ENCODE measurements around the gene TMEM145.

Gene TMEM145

GRCh38 chr19:42291435-42291810, 21.7 kb upstream of the TMEM145 start:
- no peak overlapping the region for H3K4me3 ChIP-seq (ENCODE audit: low read length)
- DNase-seq (ENCODE audit: low read depth) = no peak
- H3K9me3 ChIP-seq (ENCODE audit: control insufficient read depth, low read length) = no peaks in the 10 kb centered on the region
- H3K27me3 ChIP-seq (replicated peaks; ENCODE audit: control insufficient read depth, insufficient read depth, low read length) = no peaks in the 10 kb centered on the region
- H3K4me1 ChIP-seq (ENCODE audit: control insufficient read depth, insufficient read depth, low read length) = no peaks in the 10 kb centered on the region
- peaks cover 86% of the 10 kb centered on the region for H3K36me3 ChIP-seq (ENCODE audit: control insufficient read depth, insufficient read depth, low read length, severe bottlenecking)
- no peak overlapping the region for H3K9ac ChIP-seq (ENCODE audit: low read length)

DNA sequence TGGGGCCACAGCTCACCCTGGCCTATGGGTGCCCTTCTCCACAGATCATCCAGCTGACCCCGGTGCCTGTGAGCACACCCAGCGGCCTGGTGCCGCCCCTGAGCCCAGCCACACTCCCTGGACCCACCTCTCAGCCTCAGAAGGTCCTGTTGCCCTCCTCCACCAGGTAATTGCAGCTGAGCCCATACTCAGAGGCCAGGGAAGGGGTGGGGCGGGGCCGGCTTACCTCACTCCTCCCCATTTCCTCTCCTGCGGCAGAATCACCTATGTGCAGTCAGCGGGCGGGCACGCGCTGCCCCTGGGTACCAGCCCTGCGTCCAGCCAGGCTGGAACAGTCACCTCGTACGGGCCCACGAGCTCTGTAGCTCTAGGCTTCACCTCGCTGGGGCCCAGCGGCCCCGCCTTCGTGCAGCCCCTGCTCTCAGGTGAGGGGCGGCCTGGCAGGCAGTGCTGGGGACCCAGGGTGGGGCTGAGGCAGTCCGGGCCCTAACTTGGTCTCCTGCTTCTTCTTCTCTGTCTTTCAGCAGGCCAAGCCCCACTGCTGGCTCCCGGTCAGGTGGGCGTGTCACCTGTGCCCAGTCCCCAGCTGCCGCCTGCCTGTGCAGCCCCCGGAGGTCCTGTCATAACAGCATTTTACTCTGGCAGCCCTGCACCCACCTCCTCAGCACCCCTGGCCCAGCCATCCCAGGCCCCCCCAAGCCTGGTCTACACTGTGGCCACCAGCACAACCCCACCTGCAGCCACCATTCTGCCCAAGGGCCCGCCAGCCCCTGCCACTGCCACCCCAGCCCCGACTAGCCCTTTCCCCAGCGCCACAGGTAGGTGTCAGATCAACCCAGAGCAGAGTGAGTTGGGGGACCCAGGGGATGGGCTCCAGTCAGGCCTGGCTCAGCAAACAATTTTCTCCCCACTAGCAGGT, 20.8 kb upstream of the TMEM145 start:
- no peak overlapping the region for H3K9ac ChIP-seq (ENCODE audit: low read length)
- H3K4me1 ChIP-seq (ENCODE audit: control insufficient read depth, insufficient read depth, low read length) = no peaks in the 10 kb centered on the region
- no peak overlapping the region for H3K4me3 ChIP-seq (ENCODE audit: low read length)
- no peaks in the 10 kb centered on the region for H3K9me3 ChIP-seq (ENCODE audit: control insufficient read depth, low read length)
- DNase-seq (ENCODE audit: low read depth) = no peak
- H3K27me3 ChIP-seq (replicated peaks; ENCODE audit: control insufficient read depth, insufficient read depth, low read length) = no peaks in the 10 kb centered on the region
- H3K36me3 ChIP-seq (ENCODE audit: control insufficient read depth, insufficient read depth, low read length, severe bottlenecking) = peaks cover 81% of the 10 kb centered on the region

- no peak for DNase-seq (ENCODE audit: low read depth)
- Histone ChIP-seq H3K9me3 (ENCODE audit: control insufficient read depth, low read length) (no peaks in the 10 kb centered on the region), H3K36me3 (ENCODE audit: control insufficient read depth, insufficient read depth, low read length, severe bottlenecking) (peaks cover 74% of the 10 kb centered on the region)
These were observed 20.1 kb upstream of the TMEM145 start for GRCh38 chr19:42292963-42293362.

DNA sequence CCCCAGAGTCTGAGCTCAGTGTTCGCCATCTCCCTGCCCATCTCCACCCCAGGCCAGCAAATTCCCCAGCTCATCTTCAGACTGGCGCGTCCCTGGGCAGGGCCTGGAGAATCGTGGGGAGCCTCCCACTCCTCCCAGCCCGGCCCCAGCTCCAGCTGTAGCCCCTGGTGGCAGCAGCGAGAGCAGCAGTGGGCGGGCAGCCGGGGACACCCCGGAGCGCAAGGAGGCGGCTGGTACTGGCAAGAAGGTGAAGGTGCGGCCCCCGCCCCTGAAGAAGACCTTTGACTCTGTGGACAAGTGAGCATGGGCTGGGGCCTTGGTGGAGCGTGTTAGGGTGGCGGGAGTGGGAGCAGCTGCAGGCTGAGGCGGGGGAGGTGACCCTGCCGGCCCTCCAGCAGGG, 19.6 kb upstream of the TMEM145 start:
- DNase-seq (ENCODE audit: low read depth) = no peak
- H3K36me3 ChIP-seq (ENCODE audit: control insufficient read depth, insufficient read depth, low read length, severe bottlenecking) = peaks cover 69% of the 10 kb centered on the region

More at GRCh38 chr19:42292963-42293362, 20.1 kb upstream of the TMEM145 start:
- Histone ChIP-seq H3K9ac (ENCODE audit: low read length) (no peak overlapping the region), H3K4me1 (ENCODE audit: control insufficient read depth, insufficient read depth, low read length) (no peaks in the 10 kb centered on the region), H3K4me3 (ENCODE audit: low read length) (no peak overlapping the region), H3K27me3 (replicated peaks; ENCODE audit: control insufficient read depth, insufficient read depth, low read length) (no peaks in the 10 kb centered on the region)

DNA sequence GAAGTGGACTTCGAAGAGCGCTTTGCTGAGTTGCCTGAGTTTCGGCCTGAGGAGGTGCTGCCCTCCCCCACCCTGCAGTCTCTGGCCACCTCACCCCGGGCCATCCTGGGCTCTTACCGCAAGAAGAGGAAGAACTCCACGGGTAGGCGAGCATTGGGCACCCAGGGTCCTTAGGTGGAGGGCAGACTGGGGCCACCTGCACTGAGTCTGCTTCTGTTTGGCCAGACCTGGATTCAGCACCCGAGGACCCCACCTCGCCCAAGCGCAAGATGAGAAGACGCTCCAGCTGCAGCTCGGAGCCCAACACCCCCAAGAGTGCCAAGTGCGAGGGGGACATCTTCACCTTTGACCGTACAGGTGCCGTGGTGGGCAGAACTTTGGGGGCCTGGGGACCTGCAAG, 19.2 kb upstream of the TMEM145 start:
- Histone ChIP-seq H3K9me3 (ENCODE audit: control insufficient read depth, low read length) (no peaks in the 10 kb centered on the region), H3K9ac (ENCODE audit: low read length) (no peak overlapping the region), H3K36me3 (ENCODE audit: control insufficient read depth, insufficient read depth, low read length, severe bottlenecking) (peaks cover 64% of the 10 kb centered on the region), H3K4me1 (ENCODE audit: control insufficient read depth, insufficient read depth, low read length) (no peaks in the 10 kb centered on the region), H3K27me3 (replicated peaks; ENCODE audit: control insufficient read depth, insufficient read depth, low read length) (no peaks in the 10 kb centered on the region), H3K4me3 (ENCODE audit: low read length) (no peak overlapping the region)
- no peak for DNase-seq (ENCODE audit: low read depth)

More for the DNA sequence above, 19.6 kb upstream of the TMEM145 start:
- no peaks in the 10 kb centered on the region for H3K9me3 ChIP-seq (ENCODE audit: control insufficient read depth, low read length)
- no peak overlapping the region for H3K4me3 ChIP-seq (ENCODE audit: low read length)
- H3K4me1 ChIP-seq (ENCODE audit: control insufficient read depth, insufficient read depth, low read length) = no peaks in the 10 kb centered on the region
- H3K9ac ChIP-seq (ENCODE audit: low read length) = no peak overlapping the region
- no peaks in the 10 kb centered on the region for H3K27me3 ChIP-seq (replicated peaks; ENCODE audit: control insufficient read depth, insufficient read depth, low read length)

DNA sequence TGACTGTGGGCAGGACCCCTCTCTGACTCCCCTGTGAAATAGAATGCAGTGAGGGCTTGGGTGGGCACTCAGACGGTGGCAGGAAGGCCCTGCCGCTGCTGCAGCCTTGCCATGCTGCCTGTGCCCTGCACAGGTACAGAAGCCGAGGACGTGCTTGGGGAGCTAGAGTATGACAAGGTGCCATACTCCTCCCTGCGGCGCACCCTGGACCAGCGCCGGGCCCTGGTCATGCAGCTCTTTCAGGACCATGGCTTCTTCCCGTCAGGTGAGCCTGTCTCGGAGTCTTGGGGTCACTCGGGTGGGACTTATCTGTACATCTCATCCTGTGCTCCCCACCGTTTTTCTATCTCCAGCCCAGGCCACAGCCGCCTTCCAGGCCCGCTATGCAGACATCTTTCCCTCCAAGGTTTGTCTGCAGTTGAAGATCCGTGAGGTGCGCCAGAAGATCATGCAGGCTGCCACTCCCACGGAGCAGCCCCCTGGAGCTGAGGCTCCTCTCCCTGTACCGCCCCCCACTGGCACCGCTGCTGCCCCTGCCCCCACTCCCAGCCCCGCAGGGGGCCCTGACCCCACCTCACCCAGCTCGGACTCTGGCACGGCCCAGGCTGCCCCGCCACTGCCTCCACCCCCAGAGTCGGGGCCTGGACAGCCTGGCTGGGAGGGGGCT, 18.5 kb upstream of the TMEM145 start:
- Histone ChIP-seq H3K36me3 (ENCODE audit: control insufficient read depth, insufficient read depth, low read length, severe bottlenecking) (peaks cover 58% of the 10 kb centered on the region), H3K4me3 (ENCODE audit: low read length) (no peak overlapping the region)

DNA sequence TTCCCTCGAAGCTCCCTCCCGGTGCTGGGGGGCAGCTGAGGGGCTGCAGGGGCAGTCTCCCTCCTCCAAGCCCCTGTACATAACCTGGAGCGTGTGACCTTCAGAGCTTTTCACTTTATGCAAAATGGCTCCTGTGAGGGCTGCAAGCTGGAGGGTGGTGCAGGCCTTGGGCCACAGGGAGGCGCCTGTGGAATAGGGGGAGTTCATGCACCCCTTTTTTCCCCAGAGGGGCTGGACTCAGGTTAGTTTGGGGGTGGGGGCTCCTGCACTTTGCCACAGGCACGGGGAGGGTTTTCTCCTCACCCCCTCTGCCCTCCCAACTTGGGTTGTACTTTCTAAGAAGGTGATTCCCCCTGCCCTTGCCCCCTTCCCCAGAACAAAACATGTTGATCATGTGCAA, 17.8 kb upstream of the TMEM145 start:
- no peak overlapping the region for H3K9ac ChIP-seq (ENCODE audit: low read length)
- DNase-seq (ENCODE audit: low read depth) = no peak
- H3K4me1 ChIP-seq (ENCODE audit: control insufficient read depth, insufficient read depth, low read length) = no peaks in the 10 kb centered on the region
- H3K36me3 ChIP-seq (ENCODE audit: control insufficient read depth, insufficient read depth, low read length, severe bottlenecking) = peaks cover 51% of the 10 kb centered on the region
- no peak overlapping the region for H3K4me3 ChIP-seq (ENCODE audit: low read length)
- H3K27me3 ChIP-seq (replicated peaks; ENCODE audit: control insufficient read depth, insufficient read depth, low read length) = no peaks in the 10 kb centered on the region
- no peaks in the 10 kb centered on the region for H3K9me3 ChIP-seq (ENCODE audit: control insufficient read depth, low read length)

More for the DNA sequence above, 18.5 kb upstream of the TMEM145 start:
- H3K9ac ChIP-seq (ENCODE audit: low read length) = no peak overlapping the region
- no peaks in the 10 kb centered on the region for H3K27me3 ChIP-seq (replicated peaks; ENCODE audit: control insufficient read depth, insufficient read depth, low read length)
- no peak for DNase-seq (ENCODE audit: low read depth)
- no peaks in the 10 kb centered on the region for H3K9me3 ChIP-seq (ENCODE audit: control insufficient read depth, low read length)
- no peaks in the 10 kb centered on the region for H3K4me1 ChIP-seq (ENCODE audit: control insufficient read depth, insufficient read depth, low read length)

DNA sequence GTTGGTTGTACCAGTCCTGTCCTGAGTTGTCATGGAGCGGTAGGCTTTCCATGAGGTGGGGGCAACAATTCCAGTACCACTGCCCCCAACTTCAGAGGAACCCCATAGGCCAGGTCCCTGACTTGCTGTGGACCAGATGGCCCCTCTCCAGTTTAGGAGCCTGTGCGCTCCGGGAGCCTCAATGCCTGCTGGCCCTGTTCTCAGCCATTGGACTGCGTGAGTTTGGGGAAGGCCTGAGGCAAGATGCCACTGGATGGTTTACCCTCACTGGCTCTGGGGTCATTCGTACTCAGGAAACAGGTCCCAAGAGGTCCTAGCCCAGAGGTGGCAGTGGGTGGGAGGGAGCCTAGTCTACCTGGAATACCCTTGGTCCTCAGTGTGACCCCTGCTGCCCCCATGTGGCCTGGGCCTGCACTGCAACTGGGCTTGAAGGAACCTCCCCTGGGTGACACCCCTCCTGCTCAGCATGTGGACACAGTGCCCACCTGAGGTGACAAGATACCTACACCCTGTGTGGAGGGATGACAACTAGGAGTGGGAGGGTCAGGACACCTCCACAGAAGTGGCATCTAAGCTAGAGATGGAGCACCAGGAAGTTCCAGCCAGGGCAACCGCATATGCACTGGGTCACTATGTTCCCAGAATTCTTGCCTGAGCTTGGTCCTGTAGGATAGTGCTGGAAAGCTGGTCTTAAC, 17.1 kb upstream of the TMEM145 start:
- Histone ChIP-seq H3K9me3 (ENCODE audit: control insufficient read depth, low read length) (no peaks in the 10 kb centered on the region), H3K36me3 (ENCODE audit: control insufficient read depth, insufficient read depth, low read length, severe bottlenecking) (peaks cover 44% of the 10 kb centered on the region), H3K4me3 (ENCODE audit: low read length) (no peak overlapping the region), H3K9ac (ENCODE audit: low read length) (no peak overlapping the region), H3K4me1 (ENCODE audit: control insufficient read depth, insufficient read depth, low read length) (no peaks in the 10 kb centered on the region), H3K27me3 (replicated peaks; ENCODE audit: control insufficient read depth, insufficient read depth, low read length) (no peaks in the 10 kb centered on the region)
- peak; percentile 82 for DNase-seq (ENCODE audit: low read depth)

GRCh38 chr19:42297039-42297438, 16.1 kb upstream of the TMEM145 start:
- H3K36me3 ChIP-seq (ENCODE audit: control insufficient read depth, insufficient read depth, low read length, severe bottlenecking) = peaks cover 34% of the 10 kb centered on the region
- no peak overlapping the region for H3K4me3 ChIP-seq (ENCODE audit: low read length)
- H3K9me3 ChIP-seq (ENCODE audit: control insufficient read depth, low read length) = no peaks in the 10 kb centered on the region
- H3K4me1 ChIP-seq (ENCODE audit: control insufficient read depth, insufficient read depth, low read length) = peaks cover 4% of the 10 kb centered on the region
- H3K9ac ChIP-seq (ENCODE audit: low read length) = no peak overlapping the region
- no peaks in the 10 kb centered on the region for H3K27me3 ChIP-seq (replicated peaks; ENCODE audit: control insufficient read depth, insufficient read depth, low read length)
- no peak for DNase-seq (ENCODE audit: low read depth)

DNA sequence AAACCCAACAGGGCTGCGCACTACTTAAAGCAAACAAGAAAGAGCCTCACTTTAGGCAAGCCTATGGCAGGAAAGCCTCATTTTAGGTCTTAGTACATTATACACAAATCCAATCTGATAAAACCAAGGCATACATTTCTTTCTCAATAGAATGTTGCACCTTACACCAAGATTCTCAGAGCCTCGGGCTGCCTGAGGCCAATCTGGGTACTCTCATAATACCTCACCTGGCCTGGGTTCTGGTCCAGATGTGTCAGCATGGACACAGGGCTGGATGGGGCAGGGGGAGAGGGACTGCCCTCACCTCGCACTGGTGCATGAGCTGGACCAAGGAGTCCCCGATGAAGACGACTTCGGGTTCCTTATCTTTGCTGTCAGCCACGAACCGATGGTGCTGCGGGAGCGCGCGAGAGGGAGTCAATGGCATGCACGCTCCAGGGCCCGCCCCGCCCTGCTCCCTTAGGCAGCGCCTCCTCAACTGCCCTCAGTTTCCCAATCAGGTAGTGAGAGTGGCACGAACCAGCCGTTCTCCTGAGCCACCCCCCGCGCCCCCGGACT, 11.4 kb upstream of the TMEM145 start, which contains the start of gene PRR19:
Gene PRR19 (plus strand): TSS at position 487 of the 558 bp plus-strand sequence. CDS start 7,453 bp downstream, outside the sequence.
- peaks cover 6% of the 10 kb centered on the region for H3K4me1 ChIP-seq (ENCODE audit: control insufficient read depth, insufficient read depth, low read length)
- H3K9me3 ChIP-seq (ENCODE audit: control insufficient read depth, low read length) = no peaks in the 10 kb centered on the region
- no peaks in the 10 kb centered on the region for H3K27me3 ChIP-seq (replicated peaks; ENCODE audit: control insufficient read depth, insufficient read depth, low read length)
- DNase-seq (ENCODE audit: low read depth) = no peak
- H3K4me3 ChIP-seq (ENCODE audit: low read length) = peak within 1 kb of the TSS; percentile 79
- H3K36me3 ChIP-seq (ENCODE audit: control insufficient read depth, insufficient read depth, low read length, severe bottlenecking) = no peaks in the 10 kb centered on the region
- peak within 1 kb of the TSS; percentile 74 for H3K9ac ChIP-seq (ENCODE audit: low read length)

- peak overlapping the region; percentile 79 for H3K4me3 ChIP-seq (ENCODE audit: low read length)
- no peaks in the 10 kb centered on the region for H3K9me3 ChIP-seq (ENCODE audit: control insufficient read depth, low read length)
- DNase-seq (ENCODE audit: low read depth) = no peak
- H3K9ac ChIP-seq (ENCODE audit: low read length) = no peak overlapping the region
- H3K27me3 ChIP-seq (replicated peaks; ENCODE audit: control insufficient read depth, insufficient read depth, low read length) = no peaks in the 10 kb centered on the region
- peaks cover 6% of the 10 kb centered on the region for H3K4me1 ChIP-seq (ENCODE audit: control insufficient read depth, insufficient read depth, low read length)
- H3K36me3 ChIP-seq (ENCODE audit: control insufficient read depth, insufficient read depth, low read length, severe bottlenecking) = no peaks in the 10 kb centered on the region
These were observed 10.0 kb upstream of the TMEM145 start for GRCh38 chr19:42303101-42303464.
